HEK293 (cell line): Measurements from ENCODE around the gene ADRB2.

Source experiments
- CTCF ChIA-PET: fragments of 350-600 bp; formaldehyde crosslinking; extraction: SDS; loops from one replicate; lab custom pipeline; 2021; ENCODE audit warnings: antibody characterized with exemption; lab: Yijun Ruan, JAX
- POLR2A ChIA-PET: fragments of 300-600 bp; formaldehyde crosslinking; extraction: SDS; loops from one replicate; lab custom pipeline; 2020; ENCODE audit warnings: antibody characterized with exemption, inconsistent platforms; lab: Yijun Ruan, JAX
- H3K27ac ChIP-seq: fragments of 200-500 bp; sonication (Bioruptor generic); 2 replicates; pipeline ENCODE4 v1.5.1; 2014; ENCODE audit warnings: low read depth, low read length, control low read depth, inconsistent platforms; ENCODE audit errors: extremely low read depth
- H3K36me3 ChIP-seq, 2 experiments: fragments of 200-500 bp in 1 of 2; sonication (Bioruptor generic) in 1 of 2; 1 replicate in 1 of 2; 2 replicates in 1 of 2; pipeline ENCODE4 v1.5.1; 2014 to 2017; ENCODE audit warnings: inconsistent platforms in 2 of 2, low read length in 2 of 2; ENCODE audit not compliant: control insufficient read depth in 2 of 2, insufficient read depth in 1 of 2
- H3K4me1 ChIP-seq: fragments of 200-500 bp; sonication (Bioruptor generic); 2 replicates; pipeline ENCODE4 v1.5.1; 2014; ENCODE audit warnings: mild to moderate bottlenecking, low read length, inconsistent platforms; ENCODE audit not compliant: control insufficient read depth, insufficient read depth
- H3K4me3 ChIP-seq: 2 replicates; pipeline ENCODE4 v1.5.1; 2011; ENCODE audit warnings: low read depth, mild to moderate bottlenecking, control low read depth, low read length, moderate library complexity
- H3K9me3 ChIP-seq: fragments of 200-500 bp; sonication (Bioruptor generic); 2 replicates; pipeline ENCODE4 v1.5.1; 2014; ENCODE audit warnings: low read depth, low read length, inconsistent platforms; ENCODE audit not compliant: control insufficient read depth, insufficient read depth
- GFI1B ChIP-seq: fragments of 450-650 bp; formaldehyde crosslinking; IDR thresholded peaks from 2 replicates; pipeline ENCODE4 v1.5.1; 2016; ENCODE audit warnings: missing biosample characterization, missing genetic modification characterization
- GLI2 ChIP-seq: fragments of 450-650 bp; formaldehyde crosslinking; IDR thresholded peaks from 2 replicates; pipeline ENCODE4; 2017; ENCODE audit warnings: missing biosample characterization, missing genetic modification characterization, low read depth, borderline replicate concordance
- GLIS2 ChIP-seq: fragments of 450-650 bp; formaldehyde crosslinking; IDR thresholded peaks from 2 replicates; pipeline ENCODE4 v1.5.1; 2016; ENCODE audit warnings: missing biosample characterization, missing genetic modification characterization
- KLF7 ChIP-seq: fragments of 450-650 bp; formaldehyde crosslinking; IDR thresholded peaks from 2 replicates; pipeline ENCODE4 v1.5.1; 2016; ENCODE audit warnings: missing biosample characterization, missing genetic modification characterization, borderline replicate concordance
- KLF8 ChIP-seq: fragments of 450-650 bp; formaldehyde crosslinking; IDR thresholded peaks from 2 replicates; pipeline ENCODE4 v1.5.1; 2016; ENCODE audit warnings: missing biosample characterization, missing genetic modification characterization
- REPIN1 ChIP-seq: fragments of 450-650 bp; formaldehyde crosslinking; IDR thresholded peaks from 2 replicates; pipeline ENCODE4 v1.5.1; 2017; ENCODE audit warnings: missing biosample characterization, missing genetic modification characterization, low read depth
- REST ChIP-seq: fragments of 450-650 bp; formaldehyde crosslinking; IDR thresholded peaks from 2 replicates; pipeline ENCODE4 v1.5.1; 2016; ENCODE audit warnings: missing biosample characterization, missing genetic modification characterization
- YY1 ChIP-seq: fragments of 450-650 bp; formaldehyde crosslinking; IDR thresholded peaks from 2 replicates; pipeline ENCODE4 v1.5.1; 2018; ENCODE audit warnings: missing biosample characterization, missing genetic modification characterization
- ZBTB17 ChIP-seq: fragments of 450-650 bp; formaldehyde crosslinking; IDR thresholded peaks from 2 replicates; pipeline ENCODE4 v1.5.1; 2016; ENCODE audit warnings: missing biosample characterization, missing genetic modification characterization
- ZFP37 ChIP-seq: fragments of 450-650 bp; formaldehyde crosslinking; IDR thresholded peaks from 2 replicates; pipeline ENCODE4 v1.5.1; 2016; ENCODE audit warnings: missing biosample characterization, missing genetic modification characterization
- ZNF10 ChIP-seq: fragments of 450-650 bp; formaldehyde crosslinking; IDR thresholded peaks from 2 replicates; pipeline ENCODE4 v1.5.1; 2017; ENCODE audit warnings: missing biosample characterization, missing genetic modification characterization
- ZNF121 ChIP-seq: fragments of 450-650 bp; formaldehyde crosslinking; IDR thresholded peaks from 2 replicates; pipeline ENCODE4 v1.5.1; 2016; ENCODE audit warnings: missing biosample characterization, missing genetic modification characterization
- ZNF211 ChIP-seq: fragments of 450-650 bp; formaldehyde crosslinking; IDR thresholded peaks from 2 replicates; pipeline ENCODE4 v1.5.1; 2016; ENCODE audit warnings: low read depth, missing biosample characterization, missing genetic modification characterization
- ZNF221 ChIP-seq: fragments of 450-650 bp; formaldehyde crosslinking; IDR thresholded peaks from 2 replicates; pipeline ENCODE4 v1.5.1; 2017; ENCODE audit warnings: missing biosample characterization, missing genetic modification characterization, borderline replicate concordance
- ZNF26 ChIP-seq: fragments of 450-650 bp; formaldehyde crosslinking; IDR thresholded peaks from 2 replicates; pipeline ENCODE4 v1.5.1; 2016; ENCODE audit warnings: missing biosample characterization, missing genetic modification characterization
- ZNF350 ChIP-seq: fragments of 450-650 bp; formaldehyde crosslinking; IDR thresholded peaks from 2 replicates; pipeline ENCODE4 v1.5.0; 2017; ENCODE audit warnings: missing biosample characterization, mild to moderate bottlenecking, missing genetic modification characterization
- ZNF416 ChIP-seq: fragments of 450-650 bp; formaldehyde crosslinking; IDR thresholded peaks from 2 replicates; pipeline ENCODE4 v1.5.1; 2016; ENCODE audit warnings: missing biosample characterization, missing genetic modification characterization
- ZNF488 ChIP-seq: fragments of 450-650 bp; formaldehyde crosslinking; IDR thresholded peaks from 2 replicates; pipeline ENCODE4 v1.5.1; 2016; ENCODE audit warnings: missing biosample characterization, missing genetic modification characterization
- ZNF501 ChIP-seq: fragments of 450-650 bp; formaldehyde crosslinking; IDR thresholded peaks from 2 replicates; pipeline ENCODE4 v1.5.1; 2016; ENCODE audit warnings: missing biosample characterization, missing genetic modification characterization
- ZNF558 ChIP-seq: fragments of 450-650 bp; formaldehyde crosslinking; IDR thresholded peaks from 2 replicates; pipeline ENCODE4 v1.5.1; 2016; ENCODE audit warnings: missing biosample characterization, missing genetic modification characterization
- ZNF658 ChIP-seq: fragments of 450-650 bp; formaldehyde crosslinking; IDR thresholded peaks from 2 replicates; pipeline ENCODE4; 2016; ENCODE audit warnings: missing biosample characterization, missing genetic modification characterization
- ZNF707 ChIP-seq: fragments of 450-650 bp; formaldehyde crosslinking; IDR thresholded peaks from 2 replicates; pipeline ENCODE4 v1.5.1; 2016; ENCODE audit warnings: missing biosample characterization, missing genetic modification characterization
- ZNF791 ChIP-seq: fragments of 450-650 bp; formaldehyde crosslinking; IDR thresholded peaks from 2 replicates; pipeline ENCODE4 v1.5.1; 2016; ENCODE audit warnings: missing biosample characterization, missing genetic modification characterization
- ZSCAN5A ChIP-seq: fragments of 450-650 bp; formaldehyde crosslinking; IDR thresholded peaks from 2 replicates; pipeline ENCODE4 v1.5.1; 2016; ENCODE audit warnings: missing biosample characterization, missing genetic modification characterization
- TF ChIP-seq, protein P1 (sequence below): fragments of 450-650 bp; formaldehyde crosslinking; IDR thresholded peaks from 2 replicates; pipeline ENCODE4 v1.5.1; 2016; ENCODE audit warnings: missing biosample characterization, missing genetic modification characterization

The ADRB2 gene

GRCh38 chr5:148815086-148815485 is 11.3 kb upstream of the ADRB2 start:
- Histone ChIP-seq H3K27ac (no peak overlapping the region), H3K4me3 (no peak overlapping the region), H3K4me1 (0 out of 2 replicates have a peak, but pooled peaks cover 2% of the 10 kb centered on the region), H3K9me3 (no peaks in the 10 kb centered on the region), H3K36me3 (no peaks in the 10 kb centered on the region)
- TF ChIP-seq ZNF791 (tag by site-specific recombination), result no peak
- no peak for TF ChIP-seq YY1 (tag by site-specific recombination)
- no peak for TF ChIP-seq GLI2 (tag by site-specific recombination)
- TF ChIP-seq REPIN1 (tag by site-specific recombination), result no peak
- no peak for TF ChIP-seq GLIS2
- no peak for TF ChIP-seq ZNF658 (tag by site-specific recombination)
- TF ChIP-seq REST, result no peak
- TF ChIP-seq ZNF707 (tag by site-specific recombination), result no peak
- no peak for TF ChIP-seq ZNF221 (tag by site-specific recombination)
- no peak for TF ChIP-seq ZFP37 (tag by site-specific recombination)
- TF ChIP-seq KLF7 (tag by site-specific recombination), result no peak
- TF ChIP-seq, protein P1, sequence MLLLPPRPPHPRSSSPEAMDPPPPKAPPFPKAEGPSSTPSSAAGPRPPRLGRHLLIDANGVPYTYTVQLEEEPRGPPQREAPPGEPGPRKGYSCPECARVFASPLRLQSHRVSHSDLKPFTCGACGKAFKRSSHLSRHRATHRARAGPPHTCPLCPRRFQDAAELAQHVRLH (tag by site-specific recombination), result no peak
- TF ChIP-seq KLF8, result no peak
- CTCF ChIA-PET, result interaction anchor here (1.0 to 1.7 kb wide), 5 partner anchors 9 to 409 kb away, joined by 3 to 4 read pairs (median 3); no protein-coding TSS in a partner anchor
- POLR2A ChIA-PET, result no interaction called here

DNA sequence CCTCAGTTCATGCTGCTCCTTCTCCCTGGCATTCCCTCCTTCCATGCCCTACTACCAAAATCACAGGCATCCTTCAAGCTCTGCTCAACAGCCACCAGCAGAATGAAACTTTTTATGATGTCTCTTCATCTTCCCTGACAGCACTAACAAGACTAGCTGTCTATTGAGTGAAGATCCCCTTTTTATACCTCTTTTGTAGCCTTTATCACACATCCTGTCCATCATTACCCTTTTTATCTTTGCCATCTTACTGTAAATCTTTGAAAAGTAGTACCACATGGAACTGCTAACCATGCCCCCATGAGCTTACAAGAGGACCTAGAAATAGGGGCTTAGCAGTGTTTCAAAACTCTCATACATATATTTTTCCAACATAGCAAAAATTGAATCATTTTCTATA is 10.8 kb upstream of the ADRB2 start:
- Histone ChIP-seq H3K27ac (no peak overlapping the region), H3K4me3 (no peak overlapping the region), H3K4me1 (no peaks in the 10 kb centered on the region), H3K9me3 (no peaks in the 10 kb centered on the region), H3K36me3 (no peaks in the 10 kb centered on the region)
- CTCF ChIA-PET, result interaction anchor here (0.8 to 1.3 kb wide), 5 partner anchors 9 to 408 kb away, joined by 3 to 4 read pairs (median 3); no protein-coding TSS in a partner anchor
- POLR2A ChIA-PET, result no interaction called here
- TF ChIP-seq ZNF558 (tag by site-specific recombination) (no peak), ZNF211 (tag by site-specific recombination) (no peak), ZSCAN5A (tag by site-specific recombination) (no peak), GFI1B (tag by site-specific recombination) (no peak)

DNA sequence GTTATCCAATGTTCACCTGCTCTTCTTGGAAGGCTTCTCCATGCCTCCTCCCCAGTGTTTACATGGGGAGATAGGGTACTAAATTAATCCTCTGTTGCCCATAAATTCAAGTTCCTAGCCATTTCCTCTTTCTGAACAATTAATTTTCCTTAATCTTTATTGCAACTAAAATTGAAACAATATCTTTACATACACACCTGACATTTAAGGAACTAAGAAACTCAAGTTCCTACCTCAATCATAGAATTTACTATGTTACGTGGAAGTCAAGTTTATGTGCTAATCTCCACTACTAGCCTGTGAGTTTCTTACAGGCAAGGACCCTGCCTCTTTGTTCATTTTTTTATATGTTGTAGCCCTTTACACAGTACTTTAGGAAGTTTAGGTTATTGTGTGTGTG is 10.1 kb upstream of the ADRB2 start:
- H3K4me1 ChIP-seq, result no peaks in the 10 kb centered on the region
- H3K27ac ChIP-seq, result no peak overlapping the region
- H3K36me3 ChIP-seq, result no peaks in the 10 kb centered on the region
- POLR2A ChIA-PET, result no interaction called here
- H3K9me3 ChIP-seq, result no peaks in the 10 kb centered on the region
- H3K4me3 ChIP-seq, result no peak overlapping the region
- CTCF ChIA-PET, result interaction anchor here (0.8 to 1.3 kb wide), 3 partner anchors 75 to 407 kb away, joined by 3 to 4 read pairs (median 3); no protein-coding TSS in a partner anchor
- TF ChIP-seq ZNF488 (tag by site-specific recombination), result no peak
- TF ChIP-seq ZBTB17 (tag by site-specific recombination), result no peak
- no peak for TF ChIP-seq ZNF501 (tag by site-specific recombination)
- no peak for TF ChIP-seq ZNF416 (tag by site-specific recombination)
- no peak for TF ChIP-seq ZNF10
- no peak for TF ChIP-seq ZNF121 (tag by site-specific recombination)
- TF ChIP-seq ZNF350 (tag by site-specific recombination), result no peak
- TF ChIP-seq ZNF26, result no peak
